Measurements from ENCODE around the gene BPIFA3. TPM values are rescaled to one million over a fixed set of nuclear protein-coding genes. Genes with fewer than 3 reads are reported as not detected.

BPIFA3 gene
- total and polyA plus RNA-seq, 8 donors, result not detected

DNA sequence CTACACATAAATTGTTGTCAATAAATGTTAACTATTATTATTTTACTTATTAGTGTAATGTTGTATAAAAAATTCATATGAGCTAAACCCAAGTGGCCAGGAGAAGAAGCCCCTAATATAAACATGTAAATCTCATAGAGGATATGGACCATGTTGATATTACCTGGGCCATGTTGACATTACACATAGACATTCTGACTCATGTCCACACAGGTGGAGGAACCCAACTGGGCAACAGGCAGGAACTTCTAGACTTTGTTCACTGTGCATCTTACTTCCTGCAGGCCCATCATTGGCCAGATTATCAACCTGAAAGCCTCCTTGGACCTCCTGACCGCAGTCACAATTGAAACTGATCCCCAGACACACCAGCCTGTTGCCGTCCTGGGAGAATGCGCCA, 42.0 kb upstream of the BPIFA3 start:
- no peak overlapping the region for H3K4me3 ChIP-seq
- WGBS, 5 donors, result 86 to 97% (median 95%) methylated on average over 3 of the region's 3 CpGs
- H3K9me3 ChIP-seq, result peaks cover 0 to 10% (median 4%) of the 10 kb centered on the region in 4 donors
- no peak for DNase-seq
- no peaks in the 10 kb centered on the region for H3K36me3 ChIP-seq
- TF ChIP-seq EP300 (IDR thresholded peaks at IDR 0.05) (no peak), POLR2AphosphoS5 (IDR thresholded peaks at IDR 0.05) (peak in 1 of 3 donors; percentile 14)
- intact Hi-C loops (cut with DNase I; ENCODE audit: low total_unique reads), result no loop called here
- H3K4me1 ChIP-seq, result peaks cover 0 to 5% (median 2%) of the 10 kb centered on the region in 4 donors
- no peaks in the 10 kb centered on the region for H3K27me3 ChIP-seq
- H3K27ac ChIP-seq, result no peak overlapping the region

DNA sequence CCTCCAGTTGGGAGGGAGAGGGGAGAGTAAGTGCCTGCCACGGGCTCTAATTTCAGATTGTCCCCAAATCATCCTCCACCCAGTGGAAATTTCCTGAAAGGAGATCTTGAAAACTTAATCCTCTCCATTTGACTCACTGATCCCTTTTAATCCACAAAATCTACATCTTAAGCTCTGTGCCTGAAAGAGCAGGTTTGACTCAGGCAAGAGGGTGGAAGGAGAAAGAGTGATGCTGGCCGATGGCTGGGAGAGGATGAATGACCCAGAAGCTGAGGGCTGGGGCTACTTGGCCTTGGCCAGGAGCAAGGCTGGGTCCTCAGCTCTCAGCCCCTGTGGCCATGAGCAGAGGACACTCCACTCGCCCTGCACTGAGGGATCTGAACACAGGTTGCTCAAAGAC, 41.1 kb upstream of the BPIFA3 start:
- WGBS, 5 donors, result 57 to 80% (median 65%) methylated on average over 3 of the region's 3 CpGs
- intact Hi-C loops (cut with DNase I; ENCODE audit: low total_unique reads), result no loop called here
- TF ChIP-seq, protein P1, sequence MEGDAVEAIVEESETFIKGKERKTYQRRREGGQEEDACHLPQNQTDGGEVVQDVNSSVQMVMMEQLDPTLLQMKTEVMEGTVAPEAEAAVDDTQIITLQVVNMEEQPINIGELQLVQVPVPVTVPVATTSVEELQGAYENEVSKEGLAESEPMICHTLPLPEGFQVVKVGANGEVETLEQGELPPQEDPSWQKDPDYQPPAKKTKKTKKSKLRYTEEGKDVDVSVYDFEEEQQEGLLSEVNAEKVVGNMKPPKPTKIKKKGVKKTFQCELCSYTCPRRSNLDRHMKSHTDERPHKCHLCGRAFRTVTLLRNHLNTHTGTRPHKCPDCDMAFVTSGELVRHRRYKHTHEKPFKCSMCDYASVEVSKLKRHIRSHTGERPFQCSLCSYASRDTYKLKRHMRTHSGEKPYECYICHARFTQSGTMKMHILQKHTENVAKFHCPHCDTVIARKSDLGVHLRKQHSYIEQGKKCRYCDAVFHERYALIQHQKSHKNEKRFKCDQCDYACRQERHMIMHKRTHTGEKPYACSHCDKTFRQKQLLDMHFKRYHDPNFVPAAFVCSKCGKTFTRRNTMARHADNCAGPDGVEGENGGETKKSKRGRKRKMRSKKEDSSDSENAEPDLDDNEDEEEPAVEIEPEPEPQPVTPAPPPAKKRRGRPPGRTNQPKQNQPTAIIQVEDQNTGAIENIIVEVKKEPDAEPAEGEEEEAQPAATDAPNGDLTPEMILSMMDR (IDR thresholded peaks at IDR 0.05), result no peak
- no peak for TF ChIP-seq POLR2A (IDR thresholded peaks at IDR 0.05)
- TF ChIP-seq POLR2AphosphoS5 (IDR thresholded peaks at IDR 0.05), result no peak
- Histone ChIP-seq H3K27me3 (no peaks in the 10 kb centered on the region), H3K27ac (no peak overlapping the region), H3K4me3 (no peak overlapping the region), H3K4me1 (peaks cover 0 to 5% (median 2%) of the 10 kb centered on the region in 4 donors), H3K9me3 (peaks cover 0 to 1% (median under 1%) of the 10 kb centered on the region in 4 donors), H3K36me3 (no peaks in the 10 kb centered on the region)
- DNase-seq, result no peak

DNA sequence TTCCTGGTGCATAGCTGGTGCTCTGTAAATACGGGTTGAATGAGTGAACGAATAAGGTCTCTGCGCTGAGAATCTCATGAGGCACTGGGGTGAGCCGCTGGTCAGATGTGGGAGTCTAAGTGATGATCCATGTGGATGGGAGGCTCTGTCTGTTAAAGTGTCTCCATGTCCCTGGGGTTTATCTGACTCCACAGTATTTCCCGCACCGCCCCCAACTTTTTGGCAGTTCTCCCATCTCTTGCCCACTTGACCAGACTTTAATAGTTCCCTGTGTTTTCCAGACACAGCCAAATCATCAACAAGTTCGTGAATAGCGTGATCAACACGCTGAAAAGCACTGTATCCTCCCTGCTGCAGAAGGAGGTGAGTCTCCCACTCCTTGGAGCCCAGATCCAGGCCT, 39.3 kb upstream of the BPIFA3 start:
- Histone ChIP-seq H3K9me3 (no peaks in the 10 kb centered on the region), H3K27ac (no peak overlapping the region), H3K36me3 (no peaks in the 10 kb centered on the region), H3K27me3 (no peaks in the 10 kb centered on the region), H3K4me3 (no peak overlapping the region), H3K4me1 (peaks cover 0 to 5% (median 2%) of the 10 kb centered on the region in 4 donors)
- TF ChIP-seq, protein P1 (IDR thresholded peaks at IDR 0.05), result no peak
- TF ChIP-seq EP300 (IDR thresholded peaks at IDR 0.05) (no peak), POLR2A (IDR thresholded peaks at IDR 0.05) (no peak), POLR2AphosphoS5 (IDR thresholded peaks at IDR 0.05) (no peak)
- intact Hi-C loops (cut with DNase I; ENCODE audit: low total_unique reads), result no loop called here
- 70 to 82% (median 78%) methylated on average over 8 to 9 of the region's 9 CpGs for WGBS, 5 donors
- DNase-seq, result no peak

DNA sequence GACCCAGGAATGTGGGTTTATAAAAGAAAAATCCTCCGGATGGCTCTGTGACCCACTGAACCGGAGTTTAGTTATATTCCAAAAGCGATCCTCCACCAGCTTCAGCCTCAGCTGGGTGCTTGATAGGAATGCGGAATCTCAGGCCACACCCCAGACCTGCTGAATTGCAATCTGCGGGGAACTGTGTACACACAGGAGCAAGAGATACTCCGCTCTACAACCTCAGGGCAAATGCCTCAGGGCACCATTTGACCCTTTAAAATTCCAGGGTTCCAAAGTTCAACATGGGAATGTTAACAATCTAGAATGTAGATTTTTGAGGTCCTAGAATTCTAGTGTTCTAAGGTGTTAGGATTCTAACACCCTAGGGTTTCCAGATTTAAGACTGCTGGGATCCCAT, 38.4 kb upstream of the BPIFA3 start:
- Histone ChIP-seq H3K36me3 (no peaks in the 10 kb centered on the region), H3K4me1 (peaks cover 0 to 5% (median 2%) of the 10 kb centered on the region in 4 donors), H3K27ac (no peak overlapping the region), H3K9me3 (peaks cover 0 to 7% (median 0%) of the 10 kb centered on the region in 4 donors), H3K27me3 (no peaks in the 10 kb centered on the region), H3K4me3 (no peak overlapping the region)
- WGBS, 5 donors, result 32 to 58% (median 47%) methylated on average over 6 of the region's 6 CpGs
- intact Hi-C loops (cut with DNase I; ENCODE audit: low total_unique reads), result no loop called here
- DNase-seq, result peak; percentile 48 to 59
- TF ChIP-seq EP300 (IDR thresholded peaks at IDR 0.05) (no peak), POLR2A (IDR thresholded peaks at IDR 0.05) (no peak)
- TF ChIP-seq, protein P1 (IDR thresholded peaks at IDR 0.05), result no peak

DNA sequence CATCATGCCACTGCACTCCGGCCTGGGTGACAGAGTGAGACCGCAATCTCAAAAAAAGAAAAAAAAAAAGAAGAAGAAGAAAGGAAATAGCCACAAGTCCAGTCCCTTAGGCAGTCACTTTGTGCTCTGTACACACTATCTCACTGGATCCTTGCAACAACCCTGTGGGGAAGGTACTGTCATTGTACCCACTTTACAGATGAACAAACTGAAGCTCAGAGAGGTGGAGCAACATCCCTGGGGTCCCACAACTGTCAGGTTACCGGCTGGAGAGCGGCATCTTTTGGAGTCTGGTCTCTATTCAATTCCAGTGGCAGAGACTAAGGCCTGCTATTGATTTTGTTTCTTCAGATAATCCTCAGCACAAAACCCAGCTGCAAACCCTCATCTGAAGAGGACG, 37.0 kb upstream of the BPIFA3 start:
- Histone ChIP-seq H3K4me3 (no peak overlapping the region), H3K27ac (no peak overlapping the region), H3K9me3 (peaks cover 0 to 7% (median 0%) of the 10 kb centered on the region in 4 donors), H3K36me3 (no peaks in the 10 kb centered on the region), H3K27me3 (peaks cover 0 to 4% (median 0%) of the 10 kb centered on the region in 3 donors), H3K4me1 (peaks cover 0 to 5% (median 2%) of the 10 kb centered on the region in 4 donors)
- intact Hi-C loops (cut with DNase I; ENCODE audit: low total_unique reads), result no loop called here
- no peak for DNase-seq
- 91 to 99% (median 93%) methylated on average over 4 to 5 of the region's 5 CpGs for WGBS, 5 donors
- TF ChIP-seq POLR2AphosphoS5 (IDR thresholded peaks at IDR 0.05) (no peak), EP300 (IDR thresholded peaks at IDR 0.05) (no peak), POLR2A (IDR thresholded peaks at IDR 0.05) (no peak)
- TF ChIP-seq, protein P1 (IDR thresholded peaks at IDR 0.05), result no peak

All from stomach (tissue), 9 donors.